Left ventricle myocardium inferior (tissue), 1 donor: ENCODE results near the gene NCKAP5. TPM values are rescaled to one million over a fixed set of nuclear protein-coding genes. Genes with fewer than 3 reads are reported as not detected.

Source experiments
- DNase-seq: peaks from one replicate; pipeline ENCODE4 v3.0.0-alpha.2; 2020
- H3K27ac ChIP-seq: fragments of 200-600 bp; replicated peaks from 2 replicates; pipeline ENCODE4 v1.8.0; 2021
- H3K27me3 ChIP-seq: fragments of 200-600 bp; 2 replicates; pipeline ENCODE4 v1.8.0; 2021; ENCODE audit warnings: low read depth
- H3K36me3 ChIP-seq: fragments of 200-600 bp; 2 replicates; pipeline ENCODE4 v1.8.0; 2021
- H3K4me1 ChIP-seq: fragments of 200-600 bp; 2 replicates; pipeline ENCODE4 v1.8.0; 2021
- H3K4me3 ChIP-seq: fragments of 200-600 bp; 2 replicates; pipeline ENCODE4 v1.8.0; 2021; ENCODE audit warnings: mild to moderate bottlenecking, moderate library complexity
- H3K9me3 ChIP-seq: fragments of 200-600 bp; replicated peaks from 2 replicates; pipeline ENCODE4 v1.8.0; 2021
- CTCF ChIP-seq: fragments of 200-600 bp; IDR thresholded peaks from 2 replicates; pipeline ENCODE4 v1.8.0; 2021; ENCODE audit warnings: antibody characterized with exemption, mild to moderate bottlenecking, borderline replicate concordance
- intact Hi-C: fragments of 100-400 bp; cut with micrococcal nuclease; formaldehyde crosslinking; loops from one replicate; pipeline ENCODE4 v1.11.0; 2022
- total RNA-seq: library from RNA; stranded (reverse); fragmentation: NEBNext Ultra II Directional; extraction: Animal tissue kit (Norgen Biotek cat#: 25700); gene quantifications from one replicate; pipeline ENCODE4 v1.2.1, GENCODE V29; 2021
- donor health status: DM: no; HTN: yes; CAD: no; lungs with severe emphysema.

NCKAP5 gene
- total RNA-seq, 1 donor from 2014 or later: 6.0 TPM

- Histone ChIP-seq H3K9me3 (no peaks in the 10 kb centered on the region), H3K27ac (no peak overlapping the region), H3K27me3 (no peaks in the 10 kb centered on the region), H3K4me1 (no peaks in the 10 kb centered on the region), H3K36me3 (no peaks in the 10 kb centered on the region), H3K4me3 (no peak overlapping the region)
- intact Hi-C loops: no loop called here
- no peak for DNase-seq
- TF ChIP-seq CTCF: no peak
Observed at GRCh38 chr2:133345638-133346037, 222.6 kb downstream of the NCKAP5 start.

GRCh38 chr2:133344849-133345248, 223.4 kb downstream of the NCKAP5 start:
- TF ChIP-seq CTCF: no peak
- Histone ChIP-seq H3K4me1 (no peaks in the 10 kb centered on the region), H3K27ac (no peak overlapping the region), H3K36me3 (no peaks in the 10 kb centered on the region), H3K9me3 (no peaks in the 10 kb centered on the region), H3K4me3 (no peak overlapping the region), H3K27me3 (no peaks in the 10 kb centered on the region)
- intact Hi-C loops: no loop called here
- DNase-seq: no peak

DNA sequence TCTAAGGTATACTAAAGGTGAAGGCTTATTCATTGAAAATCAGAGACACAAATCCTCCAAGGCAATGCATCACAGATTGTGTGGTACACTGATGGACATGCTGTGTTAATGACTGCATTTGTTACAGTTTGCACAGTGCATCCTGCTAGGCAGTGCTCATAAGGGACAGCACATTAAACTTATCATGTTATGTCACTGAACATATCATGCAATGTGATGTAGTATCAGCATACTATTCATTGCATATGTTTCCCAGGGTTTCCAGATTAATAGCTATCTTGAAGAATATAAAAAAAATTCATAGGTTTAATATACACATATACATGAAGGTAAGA, 225.3 kb downstream of the NCKAP5 start:
- H3K4me1 ChIP-seq: no peaks in the 10 kb centered on the region
- no peak overlapping the region for H3K27ac ChIP-seq
- no peaks in the 10 kb centered on the region for H3K9me3 ChIP-seq
- intact Hi-C loops: no loop called here
- no peak for DNase-seq
- H3K27me3 ChIP-seq: no peaks in the 10 kb centered on the region
- H3K4me3 ChIP-seq: no peak overlapping the region
- no peaks in the 10 kb centered on the region for H3K36me3 ChIP-seq
- no peak for TF ChIP-seq CTCF

DNA sequence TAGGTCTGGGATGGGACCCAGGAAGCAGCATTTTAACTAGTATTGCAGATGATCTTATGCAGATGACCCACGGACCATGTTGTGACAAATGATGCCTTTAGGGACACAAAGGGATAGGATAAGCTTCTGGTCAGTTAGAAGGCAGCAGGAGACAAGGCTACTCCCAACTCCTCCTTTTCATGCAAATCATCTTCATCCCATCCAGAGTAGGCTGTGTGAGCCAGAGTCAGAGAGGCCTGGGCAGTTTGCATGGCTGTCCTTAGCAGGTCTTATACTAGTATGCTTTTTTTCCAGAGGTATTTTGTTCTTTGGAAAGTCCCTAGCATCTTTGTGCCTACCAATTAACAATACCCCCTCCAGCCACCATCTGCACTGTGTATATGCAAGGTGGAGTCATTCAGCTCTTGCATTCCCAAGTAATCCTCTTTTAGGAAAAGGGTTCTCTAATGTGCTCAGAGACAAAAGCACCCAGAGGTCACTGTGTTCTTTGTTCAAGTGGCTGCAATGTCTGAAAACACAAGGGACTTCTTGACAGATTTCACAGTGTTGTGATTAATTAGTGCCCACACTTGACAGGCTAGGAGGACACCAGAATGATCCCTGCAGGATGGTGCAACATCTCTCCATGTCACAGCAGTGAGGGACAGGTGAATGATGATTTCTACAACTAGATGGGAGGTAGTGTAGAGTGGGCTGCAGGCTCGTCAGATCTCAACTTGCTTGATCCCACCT, 225.8 kb downstream of the NCKAP5 start:
- no peaks in the 10 kb centered on the region for H3K36me3 ChIP-seq
- H3K4me3 ChIP-seq: no peak overlapping the region
- intact Hi-C loops: no loop called here
- no peaks in the 10 kb centered on the region for H3K9me3 ChIP-seq
- no peak overlapping the region for H3K27ac ChIP-seq
- DNase-seq: no peak
- no peaks in the 10 kb centered on the region for H3K27me3 ChIP-seq
- H3K4me1 ChIP-seq: no peaks in the 10 kb centered on the region
- no peak for TF ChIP-seq CTCF

GRCh38 chr2:133341575-133341974, 226.7 kb downstream of the NCKAP5 start:
- Histone ChIP-seq H3K9me3 (no peaks in the 10 kb centered on the region), H3K36me3 (no peaks in the 10 kb centered on the region), H3K27ac (no peak overlapping the region), H3K27me3 (no peaks in the 10 kb centered on the region), H3K4me1 (no peaks in the 10 kb centered on the region), H3K4me3 (no peak overlapping the region)
- DNase-seq: no peak
- TF ChIP-seq CTCF: no peak
- intact Hi-C loops: no loop called here
